DMS 273 treated with DMSO at 0.1 percent for 48 hours (cell line): ENCODE results near the gene KNTC1.
"Not testable (repeated sequence)": the region's sequence is repeated elsewhere in the genome, so short reads cannot be mapped to it uniquely, and the experiment has no call there.

ENCODE experiments used
- DNase-seq: peaks from one replicate; lab custom pipeline; 2025; lab: John Stamatoyannopoulos, UW

KNTC1 gene

GRCh38 chr12:122526683-122527477, at the start of gene KNTC1, which contains the start of gene RSRC2:
Gene KNTC1 (plus strand): TSS chr12:122527249. CDS start chr12:122530064, 2,815 bp downstream.
Gene RSRC2 (minus strand): TSS chr12:122526936. CDS start chr12:122526853, 83 bp downstream.
- peak; percentile 98 for DNase-seq

GRCh38 chr12:122480753-122481152, 46.3 kb upstream of the KNTC1 start:
- no peak for DNase-seq

GRCh38 chr12:122481861-122482260, 45.2 kb upstream of the KNTC1 start:
- DNase-seq, result no peak

- no peak for DNase-seq
Observed at GRCh38 chr12:122483969-122484368, 43.1 kb upstream of the KNTC1 start.

GRCh38 chr12:122484385-122484784, 42.7 kb upstream of the KNTC1 start:
- not testable (repeated sequence) for DNase-seq

- not testable (repeated sequence) for DNase-seq
Observed at GRCh38 chr12:122486360-122486759, 40.7 kb upstream of the KNTC1 start.

- no peak for DNase-seq
Observed at GRCh38 chr12:122486805-122487426, 40.1 kb upstream of the KNTC1 start.

- not testable (repeated sequence) for DNase-seq
Observed at GRCh38 chr12:122487807-122488206, 39.2 kb upstream of the KNTC1 start.

GRCh38 chr12:122489038-122489437, 38.0 kb upstream of the KNTC1 start:
- DNase-seq, result no peak

- DNase-seq, result no peak
Observed at GRCh38 chr12:122491991-122492390, 35.1 kb upstream of the KNTC1 start.

GRCh38 chr12:122493222-122493621, 33.8 kb upstream of the KNTC1 start:
- DNase-seq, result not testable (repeated sequence)

GRCh38 chr12:122495258-122495657, 31.8 kb upstream of the KNTC1 start:
- DNase-seq, result no peak

GRCh38 chr12:122499991-122500684, 26.9 kb upstream of the KNTC1 start:
- peak; percentile 45 for DNase-seq

- DNase-seq, result peak; percentile 94
Observed at GRCh38 chr12:122500685-122501488, 26.2 kb upstream of the KNTC1 start, which contains the start of gene ZCCHC8. Gene ZCCHC8 (minus strand): TSS chr12:122500932. CDS start chr12:122500840, 92 bp downstream.

- no peak for DNase-seq
Observed at GRCh38 chr12:122501489-122501989, 25.5 kb upstream of the KNTC1 start.

GRCh38 chr12:122503147-122503751, 23.8 kb upstream of the KNTC1 start:
- DNase-seq, result no peak

- DNase-seq, result no peak
Observed at GRCh38 chr12:122503783-122504590, 23.1 kb upstream of the KNTC1 start.

- DNase-seq, result no peak
Observed at GRCh38 chr12:122505419-122506051, 21.5 kb upstream of the KNTC1 start.

- DNase-seq, result no peak
Observed at GRCh38 chr12:122506393-122506938, 20.6 kb upstream of the KNTC1 start.
